ENCODE results near the gene CKB.

CKB gene

DNA sequence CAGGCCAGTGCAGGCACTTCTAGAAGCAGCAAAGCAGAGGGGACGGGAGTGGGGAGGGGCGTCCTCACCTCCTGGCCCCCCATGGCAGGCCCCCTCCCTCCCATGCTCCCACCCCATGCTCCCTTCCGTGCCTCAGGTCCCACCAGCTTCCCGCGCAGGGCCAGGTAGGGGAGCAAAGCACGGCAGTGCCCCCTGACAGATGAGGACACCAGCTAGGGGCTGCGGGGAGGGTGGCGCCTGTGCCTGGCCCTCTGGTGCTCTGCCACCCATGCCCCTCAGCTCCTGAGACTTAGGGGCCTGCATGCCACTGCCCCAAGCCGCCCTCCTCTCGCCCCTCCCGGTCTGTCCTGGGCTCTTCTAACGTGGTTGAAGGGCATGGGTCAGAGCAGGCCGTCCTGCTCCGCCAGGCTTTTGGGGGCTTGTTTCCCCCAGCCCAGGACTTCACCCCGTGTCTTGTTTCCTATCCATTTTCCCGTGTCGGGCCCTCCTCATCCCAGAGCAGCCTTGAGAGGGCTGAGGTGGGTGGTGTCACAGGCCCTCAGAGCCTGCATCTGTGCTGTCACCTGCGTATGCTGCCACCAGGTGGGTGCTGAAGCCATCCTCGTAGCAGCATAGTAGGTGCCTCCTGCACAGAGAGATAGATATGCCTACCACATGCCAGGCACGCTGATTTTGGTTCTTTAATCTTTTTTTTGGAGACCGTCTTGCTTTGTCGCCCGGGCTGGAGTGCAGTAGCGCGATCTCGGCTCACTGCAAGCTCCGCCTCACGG is 16.6 kb upstream of the CKB start:
- H3K27ac ChIP-seq (ENCODE audit: insufficient read depth in 1 of 2, low read depth in 1 of 2, low read length in 2 of 2, poor library complexity in 1 of 2, severe bottlenecking in 2 of 2) = no peak overlapping the region
- peaks cover 0 to 25% (median 2%) of the 10 kb centered on the region in 5 experiments for H3K27me3 ChIP-seq (replicated peaks in 2 of 5; ENCODE audit: control insufficient read depth in 4 of 5, insufficient read depth in 5 of 5, low read length in 4 of 5)
- ChIA-PET CTCF (interaction anchor here (1.0 to 15.7 kb wide), 2 partner anchors 11 to 20 kb away, joined by 3 to 147 read pairs; partner anchors contain the start of gene CKB), POLR2A (no interaction called here)
- peaks cover 0 to 9% (median 2%) of the 10 kb centered on the region in 4 experiments for H3K4me1 ChIP-seq (ENCODE audit: control extremely low read depth in 1 of 4, control insufficient read depth in 4 of 4, insufficient read depth in 4 of 4, low read length in 3 of 4)
- no peak overlapping the region for H3K4me3 ChIP-seq (ENCODE audit: control insufficient read depth in 1 of 7, extremely low read depth in 1 of 7, insufficient read depth in 4 of 7, low read depth in 2 of 7, low read length in 6 of 7)
- H3K9me3 ChIP-seq (ENCODE audit: control extremely low read depth in 1 of 5, control insufficient read depth in 4 of 5, insufficient read depth in 2 of 5, low read depth in 1 of 5, low read length in 4 of 5) = no peaks in the 10 kb centered on the region
- no peak for DNase-seq
- H3K36me3 ChIP-seq (ENCODE audit: control insufficient read depth in 4 of 4, insufficient read depth in 4 of 4, low read length in 3 of 4) = peaks cover 0 to 18% (median 7%) of the 10 kb centered on the region in 4 experiments
- 59% methylated on average over 9 of the region's 28 CpGs for WGBS (ENCODE audit: insufficient coverage)

DNA sequence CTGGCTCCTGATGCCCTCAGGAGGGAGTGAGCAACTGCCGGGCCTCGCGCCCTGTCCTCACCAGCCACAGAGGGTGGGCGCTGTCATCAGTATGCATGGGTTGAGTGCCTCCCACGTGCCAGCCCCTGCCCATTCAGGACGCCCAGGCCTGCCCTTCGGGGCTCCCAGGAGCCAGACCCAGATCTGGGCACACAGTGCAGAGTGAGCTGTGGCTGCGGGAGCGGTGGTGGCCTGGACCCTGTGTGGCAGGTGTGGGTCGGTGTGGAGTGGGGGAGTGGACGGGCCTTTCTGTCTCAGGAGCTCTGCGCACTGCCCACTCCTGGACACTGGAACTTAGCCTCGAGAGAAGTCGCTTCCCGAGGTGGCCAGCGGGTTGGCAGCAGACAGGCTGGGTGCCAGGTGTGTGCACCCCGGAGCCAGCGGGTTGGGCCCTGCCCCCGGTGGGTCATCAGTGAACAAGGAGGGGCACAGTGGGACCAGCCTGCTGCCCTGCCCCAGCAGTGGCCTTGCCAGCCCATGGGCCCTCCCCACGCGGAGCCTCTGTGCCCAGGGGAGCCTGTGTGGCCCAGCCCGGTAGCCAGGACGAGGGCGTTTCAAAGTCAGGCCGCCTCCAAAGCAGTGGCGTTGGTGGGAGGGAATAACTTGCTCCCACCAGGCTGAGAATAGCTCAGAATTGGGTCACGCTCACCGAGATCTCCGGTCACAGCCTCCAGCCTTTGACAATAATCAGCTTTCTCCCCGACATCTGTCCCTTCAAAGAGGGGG is 15.8 kb upstream of the CKB start:
- Histone ChIP-seq H3K4me1 (ENCODE audit: control extremely low read depth in 1 of 4, control insufficient read depth in 4 of 4, insufficient read depth in 4 of 4, low read length in 3 of 4) (peaks cover 0 to 9% (median 2%) of the 10 kb centered on the region in 4 experiments), H3K27ac (ENCODE audit: insufficient read depth in 1 of 2, low read depth in 1 of 2, low read length in 2 of 2, poor library complexity in 1 of 2, severe bottlenecking in 2 of 2) (no peak overlapping the region), H3K4me3 (ENCODE audit: control insufficient read depth in 1 of 7, extremely low read depth in 1 of 7, insufficient read depth in 4 of 7, low read depth in 2 of 7, low read length in 6 of 7) (no peak overlapping the region), H3K9me3 (ENCODE audit: control extremely low read depth in 1 of 5, control insufficient read depth in 4 of 5, insufficient read depth in 2 of 5, low read depth in 1 of 5, low read length in 4 of 5) (no peaks in the 10 kb centered on the region), H3K27me3 (replicated peaks in 2 of 5; ENCODE audit: control insufficient read depth in 4 of 5, insufficient read depth in 5 of 5, low read length in 4 of 5) (peaks cover 0 to 25% (median 2%) of the 10 kb centered on the region in 5 experiments), H3K36me3 (ENCODE audit: control insufficient read depth in 4 of 4, insufficient read depth in 4 of 4, low read length in 3 of 4) (peaks cover 0 to 25% (median 10%) of the 10 kb centered on the region in 4 experiments)
- ChIA-PET CTCF (interaction anchor here (1.0 to 15.7 kb wide), 2 partner anchors 12 to 19 kb away, joined by 3 to 147 read pairs; partner anchors contain the start of gene CKB), POLR2A (no interaction called here)
- 67% methylated on average over 29 of the region's 30 CpGs for WGBS (ENCODE audit: insufficient coverage)
- DNase-seq = no peak

DNA sequence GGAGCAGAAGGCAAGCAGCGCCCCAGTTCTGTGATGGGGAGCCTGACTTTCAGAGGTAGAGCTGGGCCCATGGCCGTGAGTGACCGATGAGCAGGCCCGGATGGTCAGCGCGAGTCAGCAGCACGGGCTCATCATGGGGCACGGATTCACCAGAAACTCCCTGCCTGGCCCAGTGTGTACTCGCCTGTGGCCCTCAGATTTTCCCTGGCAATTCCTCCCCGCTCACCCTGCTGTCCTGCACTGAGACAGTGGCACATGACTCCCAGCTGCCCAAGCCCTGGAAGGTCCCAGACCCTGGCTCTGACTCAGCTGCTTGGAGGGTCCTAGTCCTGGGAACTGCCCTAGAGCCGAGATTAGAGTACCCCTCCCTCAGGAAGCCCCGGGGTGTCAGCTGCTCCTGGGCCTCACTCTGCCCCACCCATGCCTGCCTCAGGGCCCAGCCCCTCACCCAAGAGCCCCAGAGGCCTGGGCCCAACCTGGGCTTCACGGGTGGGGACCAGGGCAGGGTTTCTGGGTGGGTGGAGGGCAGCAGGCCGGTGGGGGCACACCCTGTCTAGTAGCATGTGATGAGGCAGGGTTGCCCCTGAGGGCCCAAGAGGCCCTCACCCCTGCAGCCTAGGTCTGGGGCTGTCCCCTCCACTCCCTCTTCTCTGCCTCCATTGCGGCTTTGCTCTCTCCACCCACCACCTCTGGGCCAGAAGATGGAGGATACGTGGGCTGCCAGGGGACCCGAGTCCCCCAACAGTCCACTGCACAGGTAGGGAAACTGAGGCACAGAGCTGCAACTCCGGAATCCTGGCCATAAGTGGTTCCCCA is 14.8 kb upstream of the CKB start:
- 89% methylated on average over 14 of the region's 18 CpGs for WGBS (ENCODE audit: insufficient coverage)
- no peak overlapping the region for H3K27ac ChIP-seq (ENCODE audit: insufficient read depth in 1 of 2, low read depth in 1 of 2, low read length in 2 of 2, poor library complexity in 1 of 2, severe bottlenecking in 2 of 2)
- DNase-seq = no peak
- H3K27me3 ChIP-seq (replicated peaks in 2 of 5; ENCODE audit: control insufficient read depth in 4 of 5, insufficient read depth in 5 of 5, low read length in 4 of 5) = peaks cover 0 to 24% (median 2%) of the 10 kb centered on the region in 5 experiments
- H3K4me1 ChIP-seq (ENCODE audit: control extremely low read depth in 1 of 4, control insufficient read depth in 4 of 4, insufficient read depth in 4 of 4, low read length in 3 of 4) = peaks cover 0 to 9% (median 2%) of the 10 kb centered on the region in 4 experiments
- POLR2A ChIA-PET = no interaction called here
- H3K36me3 ChIP-seq (ENCODE audit: control insufficient read depth in 4 of 4, insufficient read depth in 4 of 4, low read length in 3 of 4) = peaks cover 0 to 36% (median 16%) of the 10 kb centered on the region in 4 experiments
- no peak overlapping the region for H3K4me3 ChIP-seq (ENCODE audit: control insufficient read depth in 1 of 7, extremely low read depth in 1 of 7, insufficient read depth in 4 of 7, low read depth in 2 of 7, low read length in 6 of 7)
- CTCF ChIA-PET = interaction anchor here (0.7 to 1.7 kb wide), 3 partner anchors 18 to 131 kb away, joined by 3 to 5 read pairs (median 3); no protein-coding TSS in a partner anchor
- H3K9me3 ChIP-seq (ENCODE audit: control extremely low read depth in 1 of 5, control insufficient read depth in 4 of 5, insufficient read depth in 2 of 5, low read depth in 1 of 5, low read length in 4 of 5) = no peaks in the 10 kb centered on the region

GRCh38 chr14:103536693-103537092 is 14.1 kb upstream of the CKB start:
- WGBS (ENCODE audit: insufficient coverage) = 86% methylated on average over 9 of the region's 9 CpGs
- Histone ChIP-seq H3K27me3 (replicated peaks in 2 of 5; ENCODE audit: control insufficient read depth in 4 of 5, insufficient read depth in 5 of 5, low read length in 4 of 5) (peaks cover 0 to 20% (median 2%) of the 10 kb centered on the region in 5 experiments), H3K4me1 (ENCODE audit: control extremely low read depth in 1 of 4, control insufficient read depth in 4 of 4, insufficient read depth in 4 of 4, low read length in 3 of 4) (peaks cover 0 to 9% (median 1%) of the 10 kb centered on the region in 4 experiments), H3K36me3 (ENCODE audit: control insufficient read depth in 4 of 4, insufficient read depth in 4 of 4, low read length in 3 of 4) (peaks cover 0 to 37% (median 19%) of the 10 kb centered on the region in 4 experiments), H3K9me3 (ENCODE audit: control extremely low read depth in 1 of 5, control insufficient read depth in 4 of 5, insufficient read depth in 2 of 5, low read depth in 1 of 5, low read length in 4 of 5) (no peaks in the 10 kb centered on the region), H3K4me3 (ENCODE audit: control insufficient read depth in 1 of 7, extremely low read depth in 1 of 7, insufficient read depth in 4 of 7, low read depth in 2 of 7, low read length in 6 of 7) (no peak overlapping the region), H3K27ac (ENCODE audit: insufficient read depth in 1 of 2, low read depth in 1 of 2, low read length in 2 of 2, poor library complexity in 1 of 2, severe bottlenecking in 2 of 2) (no peak overlapping the region)
- ChIA-PET POLR2A (no interaction called here), CTCF (interaction anchor here (0.7 to 1.7 kb wide), 3 partner anchors 17 to 132 kb away, joined by 3 to 5 read pairs (median 3); no protein-coding TSS in a partner anchor)
- DNase-seq = no peak

GRCh38 chr14:103535891-103536565 is 13.4 kb upstream of the CKB start:
- WGBS (ENCODE audit: insufficient coverage) = 96% methylated on average over 10 of the region's 11 CpGs
- no peak for DNase-seq
- Histone ChIP-seq H3K27ac (ENCODE audit: insufficient read depth in 1 of 2, low read depth in 1 of 2, low read length in 2 of 2, poor library complexity in 1 of 2, severe bottlenecking in 2 of 2) (no peak overlapping the region), H3K4me3 (ENCODE audit: control insufficient read depth in 1 of 7, extremely low read depth in 1 of 7, insufficient read depth in 4 of 7, low read depth in 2 of 7, low read length in 6 of 7) (no peak overlapping the region), H3K4me1 (ENCODE audit: control extremely low read depth in 1 of 4, control insufficient read depth in 4 of 4, insufficient read depth in 4 of 4, low read length in 3 of 4) (peaks cover 0 to 6% (median under 1%) of the 10 kb centered on the region in 4 experiments), H3K36me3 (ENCODE audit: control insufficient read depth in 4 of 4, insufficient read depth in 4 of 4, low read length in 3 of 4) (peaks cover 0 to 39% (median 20%) of the 10 kb centered on the region in 4 experiments), H3K27me3 (replicated peaks in 2 of 5; ENCODE audit: control insufficient read depth in 4 of 5, insufficient read depth in 5 of 5, low read length in 4 of 5) (peaks cover 0 to 20% (median 2%) of the 10 kb centered on the region in 5 experiments), H3K9me3 (ENCODE audit: control extremely low read depth in 1 of 5, control insufficient read depth in 4 of 5, insufficient read depth in 2 of 5, low read depth in 1 of 5, low read length in 4 of 5) (no peaks in the 10 kb centered on the region)
- ChIA-PET CTCF (interaction anchor here (0.7 to 1.7 kb wide), 4 partner anchors 17 to 133 kb away, joined by 3 to 6 read pairs (median 4); no protein-coding TSS in a partner anchor), POLR2A (interaction anchor here (0.6 kb wide), 1 partner anchor 1056 kb away, joined by 3 read pairs; no protein-coding TSS in a partner anchor)
